Medulla oblongata (tissue), 1 donor: Measurements from ENCODE around the gene KCNQ5.

Source experiments
- DNase-seq: peaks from one replicate; pipeline ENCODE4 v3.0.0-alpha.2; 2015; ENCODE audit errors: extremely low spot score

KCNQ5 gene

GRCh38 chr6:72911463-72912155 is 289.7 kb downstream of the KCNQ5 start:
- DNase-seq = no peak

DNA sequence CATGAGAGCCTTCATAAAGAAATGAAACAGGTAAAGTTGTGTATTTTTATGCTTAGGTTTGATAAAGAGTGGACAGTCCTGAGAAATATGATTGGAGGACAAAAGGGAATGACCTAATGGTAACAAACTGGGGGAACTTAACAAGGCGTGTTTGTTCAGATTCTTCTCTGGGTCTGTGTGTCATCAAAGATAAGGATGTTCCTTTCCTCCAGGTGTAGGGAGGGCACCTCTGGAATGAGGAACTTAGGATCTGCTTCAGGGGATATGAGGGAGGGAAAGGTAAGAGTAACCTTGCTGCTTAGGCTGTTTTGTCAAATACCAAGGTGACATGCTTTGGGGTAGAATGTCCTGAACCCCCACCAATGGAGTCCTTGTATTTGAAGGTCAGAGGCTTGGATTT is 291.9 kb downstream of the KCNQ5 start:
- DNase-seq = no peak

- no peak for DNase-seq
These were observed 294.4 kb downstream of the KCNQ5 start for GRCh38 chr6:72916298-72916697.

DNA sequence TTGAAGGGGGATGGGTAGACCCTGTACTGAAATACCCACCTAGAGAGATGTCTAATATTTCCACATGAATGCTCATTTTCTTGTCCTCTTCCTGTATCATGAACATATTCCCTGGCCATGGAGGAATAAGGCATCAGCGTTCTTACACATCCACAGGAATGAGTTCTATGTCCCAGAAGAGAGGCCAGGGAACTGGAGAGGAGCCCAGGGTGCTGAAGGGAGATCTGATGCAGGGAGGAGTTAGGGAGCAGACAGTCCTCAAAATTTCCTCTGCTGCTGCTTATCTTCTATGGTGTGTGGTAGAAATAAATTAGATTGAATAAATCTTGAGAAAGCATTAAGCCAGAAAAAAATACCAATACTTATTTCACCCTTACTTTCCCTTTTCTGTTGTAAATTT is 295.0 kb downstream of the KCNQ5 start:
- no peak for DNase-seq

DNA sequence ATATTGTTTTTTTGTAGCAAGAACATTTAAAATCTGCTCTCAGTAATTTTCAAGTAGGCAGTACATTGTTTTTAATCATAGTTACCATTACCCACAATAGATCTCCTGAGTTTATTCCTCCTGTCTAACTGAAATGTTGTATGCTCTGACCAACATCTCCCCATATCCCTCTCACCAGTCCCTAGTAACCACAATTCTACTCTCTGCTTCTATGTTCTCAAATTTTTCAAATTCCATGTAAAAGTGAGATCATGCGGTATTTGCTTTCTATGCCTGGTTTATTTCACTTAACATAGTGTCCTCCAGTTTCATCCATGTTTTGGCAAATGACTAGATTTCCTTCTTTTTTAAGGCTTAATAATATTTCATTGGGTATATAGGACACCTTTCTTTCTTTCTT is 300.5 kb downstream of the KCNQ5 start:
- no peak for DNase-seq

DNA sequence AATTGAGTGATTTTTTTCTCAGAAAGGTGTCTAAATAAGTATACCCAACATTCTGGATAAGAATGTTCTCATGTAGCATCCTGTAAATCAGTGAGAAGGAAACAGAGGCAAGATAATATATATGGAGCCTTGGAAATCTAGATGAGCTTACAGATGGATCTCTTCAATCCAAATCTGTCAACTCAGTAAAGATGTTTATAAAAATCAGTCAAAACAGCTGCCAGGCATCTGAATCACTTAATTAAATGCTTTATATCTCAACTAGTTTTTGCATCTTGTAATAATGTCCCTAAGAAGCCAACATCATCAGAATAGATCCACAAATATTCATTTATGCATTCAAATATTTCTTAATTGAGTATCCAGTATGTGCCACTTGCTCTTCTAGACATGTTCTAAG is 303.3 kb downstream of the KCNQ5 start:
- DNase-seq = no peak

GRCh38 chr6:72930556-72931132 is 308.8 kb downstream of the KCNQ5 start:
- no peak for DNase-seq

DNA sequence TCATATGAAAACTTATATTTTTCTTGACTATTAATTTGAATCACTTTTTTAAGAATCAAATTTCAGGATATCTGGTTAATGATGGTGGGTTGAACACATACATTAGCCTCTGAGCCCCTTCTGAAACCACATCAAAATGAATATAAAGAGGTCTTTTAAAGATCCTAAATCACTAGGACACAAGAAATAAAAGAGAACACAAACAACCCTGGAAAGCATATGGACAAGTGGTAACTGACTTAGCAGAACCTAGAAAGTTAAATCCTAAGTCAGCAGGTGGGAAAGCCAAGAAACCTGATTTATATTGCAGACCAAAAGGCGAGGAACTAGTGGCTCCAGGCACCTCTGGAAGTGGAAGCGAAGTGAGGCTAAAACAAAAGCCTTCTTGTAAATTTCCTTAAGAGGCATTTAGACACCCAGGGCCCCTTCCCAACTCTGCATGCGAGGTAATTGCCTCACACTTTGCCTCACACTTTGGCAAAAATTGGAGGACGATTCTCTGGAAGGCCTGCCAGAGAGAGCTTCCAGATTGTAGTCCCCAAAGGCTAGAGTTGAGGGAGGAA is 309.5 kb downstream of the KCNQ5 start:
- DNase-seq = no peak

DNA sequence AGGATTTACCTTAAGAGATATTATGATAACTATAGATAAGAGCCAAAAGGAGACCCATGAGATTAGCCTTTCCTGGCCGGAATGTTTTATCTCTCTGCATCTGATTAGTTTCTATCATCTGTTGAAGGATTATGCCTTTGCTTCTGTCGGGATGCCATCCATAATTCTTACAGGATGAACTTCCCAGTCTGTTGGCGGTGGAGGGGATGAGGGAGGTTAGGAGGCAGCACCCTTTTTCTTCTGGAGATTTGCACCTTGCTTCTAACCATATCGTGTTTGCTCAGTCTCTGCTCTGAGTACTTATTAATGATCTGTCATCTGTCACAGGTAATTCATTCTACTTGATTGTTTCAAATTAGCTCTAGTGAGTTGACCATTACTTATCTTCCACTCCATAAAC is 311.4 kb downstream of the KCNQ5 start:
- no peak for DNase-seq

- no peak for DNase-seq
These were observed 315.1 kb downstream of the KCNQ5 start for GRCh38 chr6:72936766-72937559.

- no peak for DNase-seq
These were observed 316.2 kb downstream of the KCNQ5 start for GRCh38 chr6:72938104-72938503.

DNA sequence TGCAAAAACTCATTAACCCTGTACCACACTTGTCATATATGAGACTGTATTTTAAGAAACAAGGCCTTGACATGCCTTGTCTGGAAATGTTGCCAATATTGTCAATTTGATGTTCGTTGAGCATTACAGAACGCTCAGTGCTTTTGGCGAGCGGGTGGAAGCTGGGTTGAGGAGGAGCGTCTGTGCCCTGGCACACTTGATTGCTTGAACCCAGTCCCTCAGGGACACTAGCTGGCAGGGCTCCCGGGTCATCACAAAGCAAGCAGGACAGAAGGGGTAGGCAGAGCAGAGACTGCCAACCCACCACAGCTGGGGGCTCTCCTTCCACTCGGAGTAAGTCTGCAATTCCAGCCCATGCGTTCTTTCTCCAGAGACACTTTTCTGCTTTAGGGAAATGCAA is 317.1 kb downstream of the KCNQ5 start:
- DNase-seq = peak; percentile 20

GRCh38 chr6:72940265-72940664 is 318.4 kb downstream of the KCNQ5 start:
- no peak for DNase-seq

DNA sequence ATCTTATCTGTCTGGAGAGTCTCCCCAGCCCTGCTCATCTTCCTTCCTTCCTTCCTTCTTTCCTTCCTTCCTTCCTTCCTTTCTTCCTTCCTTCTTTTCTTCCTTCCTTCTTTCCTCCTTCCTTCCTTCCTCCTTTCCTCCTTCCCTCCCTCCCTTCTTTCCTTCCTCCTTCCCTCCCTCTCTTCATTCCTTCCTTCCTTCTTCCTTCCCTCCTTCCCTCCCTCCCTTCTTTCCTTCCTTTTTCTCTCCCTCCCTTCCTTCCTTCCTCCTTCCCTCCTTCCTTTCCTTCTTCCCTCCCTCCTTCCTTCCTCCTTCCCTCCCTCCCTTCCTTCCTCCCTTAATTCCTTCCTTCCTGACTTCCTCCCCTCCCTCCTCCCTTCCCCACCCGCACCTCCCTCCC is 319.4 kb downstream of the KCNQ5 start:
- no peak for DNase-seq

DNA sequence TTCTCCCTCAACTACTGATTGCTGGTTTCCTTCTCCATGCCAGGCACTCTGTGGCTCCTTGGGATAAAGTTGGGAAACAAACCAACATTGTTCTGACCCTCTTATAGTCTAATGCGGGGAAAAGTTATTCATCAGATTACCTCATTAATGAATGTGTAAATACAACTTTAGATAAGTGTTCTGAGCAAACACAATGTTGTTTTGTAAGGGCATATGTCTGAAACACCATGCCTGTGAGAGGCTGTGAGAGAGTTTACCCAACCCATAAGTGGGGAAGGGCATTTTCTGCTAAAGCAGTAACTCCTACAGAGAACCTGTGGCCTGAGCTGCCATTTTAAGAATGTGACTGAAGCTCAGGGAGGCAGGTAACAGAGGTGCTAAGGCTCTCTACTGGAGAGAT is 319.9 kb downstream of the KCNQ5 start:
- DNase-seq = no peak

GRCh38 chr6:72943699-72944098 is 321.8 kb downstream of the KCNQ5 start:
- DNase-seq = no peak

- DNase-seq = no peak
These were observed 322.8 kb downstream of the KCNQ5 start for GRCh38 chr6:72944660-72945059.

GRCh38 chr6:72946774-72947173 is 324.9 kb downstream of the KCNQ5 start:
- no peak for DNase-seq

DNA sequence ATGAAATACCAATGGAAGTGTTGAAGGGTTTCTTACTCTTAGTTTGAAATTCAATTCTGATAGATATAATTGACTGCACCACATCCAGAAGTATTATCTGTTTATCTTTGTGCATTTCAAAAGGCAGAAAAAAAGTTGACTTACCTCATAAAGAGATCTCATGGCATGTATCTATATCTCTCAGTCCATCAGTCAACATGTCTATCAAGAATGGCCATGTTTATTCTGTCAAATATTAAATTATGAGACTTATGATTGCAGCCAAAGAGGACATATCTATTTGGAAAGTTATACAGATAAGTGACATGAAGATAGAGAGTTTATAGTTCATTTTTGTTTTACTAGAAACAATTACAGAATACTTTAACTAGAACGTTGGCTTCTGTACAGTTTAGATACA is 325.7 kb downstream of the KCNQ5 start:
- no peak for DNase-seq

DNA sequence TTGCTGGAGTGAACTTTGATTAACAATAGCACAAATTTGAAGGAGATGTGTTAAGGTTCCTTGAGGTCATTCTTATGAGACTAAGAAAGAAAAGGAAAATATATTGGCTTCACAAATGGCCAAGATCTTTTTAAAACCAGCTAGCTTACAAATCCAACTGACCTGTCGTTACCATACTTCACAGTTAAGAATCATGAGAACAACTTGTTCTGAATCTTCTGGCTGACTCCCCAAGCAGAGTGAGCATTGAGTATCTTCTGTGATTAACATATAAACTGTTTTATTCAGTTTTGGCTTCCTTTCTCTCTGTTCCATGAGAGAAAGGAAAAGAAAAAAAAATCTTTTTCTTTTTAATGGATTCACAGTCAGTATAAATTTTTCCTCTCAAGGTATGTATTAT is 326.3 kb downstream of the KCNQ5 start:
- DNase-seq = peak; percentile 19

- DNase-seq = no peak
These were observed 328.4 kb downstream of the KCNQ5 start for GRCh38 chr6:72950114-72950860.
